ENCODE results near the gene TXK.

- TF ChIP-seq CTCF (tag by site-specific recombination; IDR thresholded peaks at IDR 0.05) = no peak
- no peak for TF ChIP-seq ZBTB10 (tag by site-specific recombination; IDR thresholded peaks at IDR 0.05)
- TF ChIP-seq ZNF426 (tag by site-specific recombination; IDR thresholded peaks at IDR 0.05) = no peak
- TF ChIP-seq GFI1B (tag by site-specific recombination; IDR thresholded peaks at IDR 0.05) = no peak
Measured at GRCh38 chr4:48043504-48043903, 90.5 kb downstream of the TXK start.

All from HEK293 (cell line).